Transverse colon (tissue), 4 donors: ENCODE measurements around the gene SORCS3. TPM values are rescaled to one million over a fixed set of nuclear protein-coding genes. Genes with fewer than 3 reads are reported as not detected.

Experiments
- DNase-seq: peaks from one replicate; pipeline ENCODE4 v3.0.0-alpha.2; 2019
- H3K27ac ChIP-seq, 4 donors: fragments of 200-600 bp; sonication (generic); 2 replicates each; pipeline ENCODE4 v1.5.1; 2016 to 2018; ENCODE audit warnings: inconsistent platforms in 4 of 4
- H3K27me3 ChIP-seq: fragments of 200-600 bp; sonication (generic); 2 replicates; pipeline ENCODE4 v1.5.1; 2017; ENCODE audit warnings: inconsistent platforms
- H3K36me3 ChIP-seq, 4 donors: fragments of 200-600 bp; sonication (generic); 2 replicates each; pipeline ENCODE4 v1.5.1; 2017 to 2019; ENCODE audit warnings: inconsistent platforms in 4 of 4
- H3K4me1 ChIP-seq, 4 donors: fragments of 200-600 bp; sonication (generic); 2 replicates each; pipeline ENCODE4 v1.5.1; 2017 to 2020; ENCODE audit warnings: inconsistent platforms in 4 of 4
- H3K4me3 ChIP-seq, 4 donors: fragments of 200-600 bp; sonication (generic); 1 replicate in 1 of 4; 2 replicates in 3 of 4; pipeline versions ENCODE4 v1.5.1 to v1.6.1; 2017 to 2019; ENCODE audit warnings: inconsistent platforms in 4 of 4
- H3K9me3 ChIP-seq, 2 donors: fragments of 200-600 bp; sonication (generic); 2 replicates each; pipeline ENCODE4 v1.5.1; 2017 to 2019; ENCODE audit warnings: inconsistent platforms in 2 of 2
- EP300 ChIP-seq: sonication (generic); formaldehyde crosslinking; IDR thresholded peaks from one replicate; pipeline ENCODE4 v1.6.1; 2017; ENCODE audit warnings: antibody characterized with exemption, low read depth
- POLR2A ChIP-seq: fragments of 450-650 bp; IDR thresholded peaks from one replicate; pipeline ENCODE4 v1.6.1; 2016; ENCODE audit warnings: antibody characterized with exemption, mild to moderate bottlenecking, moderate library complexity
- POLR2AphosphoS5 ChIP-seq, 3 donors: sonication (generic); formaldehyde crosslinking; IDR thresholded peaks; one replicate each; pipeline ENCODE4 v1.6.1; 2016; ENCODE audit warnings: antibody characterized with exemption in 3 of 3
- WGBS, 2 donors: methylation state at CpG; one replicate each; pipeline ENCODE4 v1.1.5; 2018; ENCODE audit warnings: low coverage in 1 of 2; 5-methylcytosine and 5-hydroxymethylcytosine counted together
- in situ Hi-C, 4 donors: fragments of 200-750 bp; cut with MboI; loops; one replicate each; pipeline versions ENCODE4 v1.15.0 to v1.15.1; 2017; ENCODE audit warnings: low sequenced_read_pairs in 3 of 4, low pct_ligation_motif_present in 1 of 4, low pct_unique_long_range_greater_than_20kb in 1 of 4
- intact Hi-C: fragments of 100-400 bp; cut with DNase I; formaldehyde crosslinking; loops from one replicate; pipeline ENCODE4 v1.15.1; 2023; ENCODE audit warnings: low total_unique reads
- total RNA-seq, 4 donors: library from RNA; depleted of rRNA; stranded (reverse); fragments of >200 nt; gene quantifications; one replicate each; pipeline ENCODE4 v1.1.0, GENCODE V29; 2016
- TF ChIP-seq, protein P1 (sequence below), 5 experiments: fragments of 200-600 bp in 3 of 5; fragments of 450-650 bp in 2 of 5; sonication (generic) in 3 of 5; IDR thresholded peaks; 1 replicate in 2 of 5; 2 replicates in 3 of 5; pipeline ENCODE4 v1.5.1; 2016 to 2017; ENCODE audit warnings: antibody characterized with exemption in 5 of 5, inconsistent platforms in 3 of 5, mild to moderate bottlenecking in 2 of 5, moderate library complexity in 1 of 5

SORCS3 gene
- total RNA-seq, 4 donors from 2014 or later = 0.14 to 0.32 TPM; not detected in 2

DNA sequence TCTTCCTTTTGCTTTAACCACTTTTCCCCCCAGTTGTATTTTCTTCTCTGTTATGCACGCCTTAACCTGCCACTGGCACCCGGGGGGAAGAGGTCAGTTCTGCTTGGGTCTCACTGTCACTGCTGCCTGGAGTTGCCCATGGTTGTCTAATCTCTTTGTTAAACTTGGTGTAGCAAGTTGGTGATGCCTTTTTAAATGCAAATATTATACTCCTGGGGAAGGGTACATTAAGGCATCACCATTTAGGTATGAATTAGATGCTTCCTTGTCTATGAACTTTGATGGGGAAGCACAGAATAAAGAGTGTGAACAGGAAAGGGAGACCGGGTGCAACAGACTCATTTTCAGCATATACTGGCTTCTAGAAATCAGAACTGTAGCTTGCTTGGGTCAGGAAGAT is 9.1 kb upstream of the SORCS3 start:
- intact Hi-C loops (no loop called here), in situ Hi-C loops (no loop called here)
- no peaks in the 10 kb centered on the region for H3K4me1 ChIP-seq
- 53 to 79% methylated on average over 3 of the region's 3 CpGs for WGBS, 2 donors
- TF ChIP-seq POLR2A (no peak), POLR2AphosphoS5 (IDR thresholded peaks at IDR 0.05) (no peak), EP300 (no peak)
- TF ChIP-seq, protein P1, sequence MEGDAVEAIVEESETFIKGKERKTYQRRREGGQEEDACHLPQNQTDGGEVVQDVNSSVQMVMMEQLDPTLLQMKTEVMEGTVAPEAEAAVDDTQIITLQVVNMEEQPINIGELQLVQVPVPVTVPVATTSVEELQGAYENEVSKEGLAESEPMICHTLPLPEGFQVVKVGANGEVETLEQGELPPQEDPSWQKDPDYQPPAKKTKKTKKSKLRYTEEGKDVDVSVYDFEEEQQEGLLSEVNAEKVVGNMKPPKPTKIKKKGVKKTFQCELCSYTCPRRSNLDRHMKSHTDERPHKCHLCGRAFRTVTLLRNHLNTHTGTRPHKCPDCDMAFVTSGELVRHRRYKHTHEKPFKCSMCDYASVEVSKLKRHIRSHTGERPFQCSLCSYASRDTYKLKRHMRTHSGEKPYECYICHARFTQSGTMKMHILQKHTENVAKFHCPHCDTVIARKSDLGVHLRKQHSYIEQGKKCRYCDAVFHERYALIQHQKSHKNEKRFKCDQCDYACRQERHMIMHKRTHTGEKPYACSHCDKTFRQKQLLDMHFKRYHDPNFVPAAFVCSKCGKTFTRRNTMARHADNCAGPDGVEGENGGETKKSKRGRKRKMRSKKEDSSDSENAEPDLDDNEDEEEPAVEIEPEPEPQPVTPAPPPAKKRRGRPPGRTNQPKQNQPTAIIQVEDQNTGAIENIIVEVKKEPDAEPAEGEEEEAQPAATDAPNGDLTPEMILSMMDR (IDR thresholded peaks at IDR 0.05) = no peak
- peaks cover 2% of the 10 kb centered on the region for H3K27me3 ChIP-seq
- no peaks in the 10 kb centered on the region for H3K36me3 ChIP-seq
- no peaks in the 10 kb centered on the region for H3K9me3 ChIP-seq
- no peak overlapping the region for H3K27ac ChIP-seq
- DNase-seq = no peak
- no peak overlapping the region for H3K4me3 ChIP-seq

DNA sequence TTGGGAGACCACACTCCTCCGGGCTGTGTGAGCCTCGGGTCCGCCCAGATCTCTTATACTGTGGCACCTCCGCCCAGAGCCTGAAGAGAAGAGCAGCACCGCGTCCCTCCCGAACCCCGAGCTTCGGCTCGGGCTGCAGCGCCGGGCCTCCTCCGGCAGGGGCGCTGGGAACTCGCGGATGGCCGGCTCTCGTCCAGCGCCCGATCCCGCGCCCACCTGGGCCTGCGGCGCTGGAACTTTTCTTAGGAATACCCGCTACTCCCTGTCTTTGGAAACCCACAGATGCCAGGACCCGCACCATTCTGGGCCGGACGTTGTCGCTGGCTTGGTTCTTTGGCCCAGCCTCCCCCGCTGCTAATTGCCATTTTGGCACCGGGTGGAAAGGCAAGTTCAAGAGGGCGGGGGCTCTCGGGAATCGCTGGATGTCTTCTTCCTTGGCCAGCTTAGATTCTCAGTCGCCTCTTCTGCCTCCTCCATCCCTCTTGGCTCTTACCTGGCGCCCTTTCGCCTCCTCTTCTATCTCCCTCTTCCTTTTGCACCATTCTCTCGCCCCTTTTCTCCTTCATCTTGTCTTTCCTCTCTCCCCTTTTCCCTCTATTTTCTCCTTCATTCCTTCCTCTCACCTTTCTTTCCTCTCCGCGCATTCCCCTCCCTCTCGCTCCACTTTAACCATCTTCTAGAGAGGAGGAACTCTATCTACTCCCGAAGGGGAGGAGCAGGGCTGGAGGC is 2.1 kb upstream of the SORCS3 start:
- no peaks in the 10 kb centered on the region for H3K36me3 ChIP-seq
- peaks cover 0 to 16% (median 2%) of the 10 kb centered on the region in 4 donors for H3K4me1 ChIP-seq
- H3K4me3 ChIP-seq = no peak overlapping the region
- WGBS, 2 donors = 9 to 17% methylated on average over 4 to 24 of the region's 42 CpGs
- TF ChIP-seq POLR2A (no peak), EP300 (no peak), POLR2AphosphoS5 (IDR thresholded peaks at IDR 0.05) (no peak)
- TF ChIP-seq, protein P1 (IDR thresholded peaks at IDR 0.05) = peak in 3 of 5 experiments; percentile 14 to 22 (median 22)
- no peak overlapping the region for H3K27ac ChIP-seq
- H3K27me3 ChIP-seq = peaks cover 64% of the 10 kb centered on the region
- DNase-seq = no peak
- H3K9me3 ChIP-seq = no peaks in the 10 kb centered on the region
- in situ Hi-C loops (no loop called here), intact Hi-C loops (no loop called here)

DNA sequence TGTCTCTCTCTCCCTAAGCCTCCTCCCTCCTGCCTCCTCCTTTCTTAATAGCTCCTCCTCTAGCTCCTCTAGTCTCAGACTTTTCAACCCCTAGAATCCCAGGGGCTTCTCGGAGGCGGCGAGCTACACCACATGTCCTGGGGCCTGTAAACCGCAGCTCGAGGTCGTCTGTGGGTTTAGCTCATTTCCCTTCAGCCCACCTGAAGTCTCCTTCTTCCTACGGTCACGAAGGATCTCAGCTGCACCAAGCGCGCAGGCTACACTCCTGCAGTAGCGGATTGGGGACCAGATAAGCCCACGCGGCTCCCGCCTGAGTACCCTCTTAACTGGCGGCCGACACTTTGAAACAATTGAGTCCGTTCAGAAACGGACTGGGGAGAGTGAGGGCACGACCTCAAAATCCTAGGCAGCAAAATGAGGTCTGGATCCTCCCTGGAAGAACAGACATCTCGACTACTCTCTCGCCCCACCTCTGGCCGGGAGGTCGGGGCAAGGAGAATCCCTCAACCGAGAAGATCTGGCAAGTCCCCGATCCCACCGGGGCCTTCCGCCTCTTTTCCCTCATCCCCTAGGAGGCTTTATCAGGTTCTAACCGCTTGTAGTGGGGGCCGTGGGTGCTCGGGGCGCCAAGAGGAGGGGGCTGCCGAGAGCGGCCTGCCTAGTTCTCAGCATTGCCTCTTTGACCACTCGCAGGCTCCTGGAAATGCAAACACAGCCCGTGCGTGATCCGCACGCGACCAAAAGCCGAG is 1.3 kb upstream of the SORCS3 start:
- intact Hi-C loops = no loop called here
- in situ Hi-C loops = no loop called here
- Histone ChIP-seq H3K4me3 (peak overlapping the region in 3 of 4 donors; percentile 0 to 28 (median 9)), H3K4me1 (peaks cover 0 to 16% (median 2%) of the 10 kb centered on the region in 4 donors), H3K27ac (no peak overlapping the region), H3K27me3 (peaks cover 71% of the 10 kb centered on the region), H3K9me3 (no peaks in the 10 kb centered on the region), H3K36me3 (no peaks in the 10 kb centered on the region)
- no peak for TF ChIP-seq POLR2A
- WGBS, 2 donors = 8 to 15% methylated on average over 6 to 39 of the region's 40 CpGs
- DNase-seq = no peak

DNA sequence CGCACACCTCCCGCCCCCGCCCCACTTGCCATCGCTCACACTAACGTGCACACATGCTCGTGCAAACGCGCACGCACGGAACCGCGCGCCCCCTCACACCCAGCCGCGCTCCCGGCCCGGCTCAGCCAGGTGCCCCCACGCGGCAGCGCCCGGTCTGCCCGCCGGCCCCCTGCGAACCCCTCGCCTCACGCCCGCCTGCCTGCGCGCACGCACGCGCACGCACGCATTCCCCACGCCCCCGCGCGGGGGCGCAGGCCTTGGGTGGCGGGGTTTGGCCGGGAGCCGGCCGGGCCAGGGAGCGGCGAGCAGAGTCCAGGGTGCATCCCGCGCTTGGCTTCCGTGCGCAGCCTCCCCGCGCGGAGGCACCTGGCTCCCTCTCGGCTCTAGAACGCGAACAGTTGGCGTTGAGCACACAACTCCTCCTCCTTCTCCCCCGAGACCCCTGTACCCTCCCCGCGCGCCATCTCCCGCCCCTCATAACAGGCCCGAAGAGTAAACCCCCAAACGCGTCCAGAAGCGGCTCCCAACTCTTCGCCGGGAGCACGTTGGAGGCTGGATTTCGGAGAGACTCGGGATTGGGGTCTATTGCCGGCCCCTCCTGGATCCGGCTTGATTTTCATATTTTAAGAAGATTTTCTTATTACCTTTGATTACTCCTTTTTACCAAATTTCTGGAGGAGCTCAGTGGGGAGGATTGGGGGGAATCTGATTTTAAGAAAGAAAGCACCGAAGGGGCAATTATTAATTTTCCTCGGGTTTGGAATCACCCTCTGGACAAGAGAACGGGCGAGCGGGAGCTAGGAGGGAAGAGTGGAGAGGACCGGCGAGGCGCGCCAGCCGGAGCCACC is 527 bp upstream of the SORCS3 start:
- H3K27me3 ChIP-seq = peaks cover 71% of the 10 kb centered on the region
- in situ Hi-C loops = no loop called here

More for the DNA sequence above, 527 bp upstream of the SORCS3 start:
- intact Hi-C loops = no loop called here
- Histone ChIP-seq H3K36me3 (no peaks in the 10 kb centered on the region), H3K27ac (no peak overlapping the region), H3K4me3 (peak overlapping the region in 3 of 4 donors; percentile 0 to 28 (median 9)), H3K9me3 (no peaks in the 10 kb centered on the region), H3K4me1 (peaks cover 0 to 16% (median 2%) of the 10 kb centered on the region in 4 donors)
- TF ChIP-seq, protein P1 (IDR thresholded peaks at IDR 0.05) = no peak
- TF ChIP-seq POLR2AphosphoS5 (IDR thresholded peaks at IDR 0.05) (no peak), EP300 (no peak), POLR2A (no peak)
- WGBS, 2 donors = 10 to 11% methylated on average over 28 to 71 of the region's 82 CpGs
- DNase-seq = no peak
